HepG2 (cell line): ENCODE results near the gene INO80C. TPM values are rescaled to one million over a fixed set of nuclear protein-coding genes. Genes with fewer than 3 reads are reported as not detected.

ENCODE experiments used
- ARHGAP35 ChIP-seq: sonication (generic); formaldehyde crosslinking; IDR thresholded peaks from 2 replicates; pipeline ENCODE4 v1.9.0; 2022; ENCODE audit warnings: mild to moderate bottlenecking, inconsistent platforms, moderate library complexity, missing genetic modification reagents, borderline replicate concordance
- BATF2 ChIP-seq: sonication (generic); formaldehyde crosslinking; IDR thresholded peaks from 2 replicates; pipeline ENCODE4 v1.8.0; 2022; ENCODE audit warnings: mild to moderate bottlenecking, missing genetic modification reagents, moderate library complexity
- CEBPZ ChIP-seq: IDR thresholded peaks from 2 replicates; pipeline ENCODE4 v1.6.1; 2012; ENCODE audit warnings: low read length, improper control_type of control experiment
- CREBL2 ChIP-seq: sonication (generic); formaldehyde crosslinking; IDR thresholded peaks from 2 replicates; pipeline ENCODE4 v1.8.1; 2023; ENCODE audit warnings: missing genetic modification reagents, mild to moderate bottlenecking, borderline replicate concordance
- ERF ChIP-seq: IDR thresholded peaks from 2 replicates; pipeline ENCODE4 v1.6.1; 2018; ENCODE audit warnings: missing biosample characterization, missing genetic modification reagents
- GRHL1 ChIP-seq: sonication (generic); formaldehyde crosslinking; conservative IDR thresholded peaks from 2 replicates; pipeline ENCODE4 v1.8.0; 2022; ENCODE audit warnings: missing genetic modification reagents
- KDM1A ChIP-seq: IDR thresholded peaks from 2 replicates; pipeline ENCODE4 v1.6.1; 2016; ENCODE audit warnings: missing compliant biosample characterization
- MLX ChIP-seq: IDR thresholded peaks from 2 replicates; pipeline ENCODE4 v1.6.1; 2016
- NFE2L2 ChIP-seq: fragments of 150-350 bp; IDR thresholded peaks from 2 replicates; pipeline ENCODE4 v1.6.1; 2014; ENCODE audit warnings: low read length
- SNAPC4 ChIP-seq: sonication (generic); formaldehyde crosslinking; IDR thresholded peaks from 2 replicates; pipeline ENCODE4 v1.4.0; 2020; ENCODE audit warnings: mild to moderate bottlenecking, missing genetic modification reagents
- ZEB1 ChIP-seq: IDR thresholded peaks from 2 replicates; pipeline ENCODE4 v1.6.1; 2012; ENCODE audit warnings: mild to moderate bottlenecking, low read depth, inconsistent platforms; ENCODE audit not compliant: insufficient replicate concordance
- ZNF180 ChIP-seq: sonication (generic); formaldehyde crosslinking; IDR thresholded peaks from 2 replicates; pipeline ENCODE4 v1.4.0; 2020; ENCODE audit warnings: low read depth, missing genetic modification reagents, borderline replicate concordance
- ZNF431 ChIP-seq: sonication (generic); formaldehyde crosslinking; IDR thresholded peaks from 2 replicates; pipeline ENCODE4 v1.9.0; 2022; ENCODE audit warnings: missing genetic modification reagents, low read depth, mild to moderate bottlenecking, borderline replicate concordance
- ZNF441 ChIP-seq: sonication (generic); formaldehyde crosslinking; IDR thresholded peaks from 2 replicates; pipeline ENCODE4 v1.7.0; 2021; ENCODE audit warnings: missing genetic modification reagents, borderline replicate concordance
- ZNF577 ChIP-seq: sonication (generic); formaldehyde crosslinking; IDR thresholded peaks from 2 replicates; pipeline ENCODE4 v1.4.0; 2020; ENCODE audit warnings: mild to moderate bottlenecking, low read depth, missing genetic modification reagents, borderline replicate concordance
- ZNF672 ChIP-seq: sonication (generic); formaldehyde crosslinking; IDR thresholded peaks from 2 replicates; pipeline ENCODE4 v1.8.1; 2022; ENCODE audit warnings: missing genetic modification reagents
- ZSCAN30 ChIP-seq: sonication (generic); formaldehyde crosslinking; IDR thresholded peaks from 2 replicates; pipeline ENCODE4 v1.5.0; 2020; ENCODE audit warnings: mild to moderate bottlenecking, missing genetic modification reagents
- polyA plus RNA-seq, 8 experiments: library from polyadenylated mRNA; depleted of rRNA in 3 of 8; stranded (reverse) in 7 of 8; unstranded in 1 of 8; fragments of >200 nt; fragmentation: Illumina TruSeq in 4 of 8; extraction: Trizol in 4 of 8; gene quantifications; 2 replicates each; pipeline versions ENCODE4 v1.2.1 to v1.2.3, GENCODE V29; 2011 to 2016; ENCODE audit warnings: low read depth in 4 of 8, missing spikeins in 1 of 8, mixed read lengths in 1 of 8; ENCODE audit not compliant: insufficient read depth in 1 of 8
- total RNA-seq, 5 experiments: library from RNA; depleted of rRNA; stranded (reverse); fragments of >200 nt; fragmentation: Illumina TruSeq; extraction: Trizol; gene quantifications; 2 replicates each; pipeline ENCODE4 v1.2.3, GENCODE V29; 2016; ENCODE audit warnings: low read depth in 1 of 5

The INO80C gene
- total and polyA plus RNA-seq, 2 of the 13 experiments (the other 11 are each of a cell fraction or from before 2014, with no cell fraction given) = 8.2 to 15.4 TPM

GRCh38 chr18:35458677-35459441, 38.9 kb downstream of the INO80C start (continued):
- 0 out of 2 replicates have a peak, but pooled peaks have one; percentile 38 for TF ChIP-seq ZNF441
- no peak for TF ChIP-seq BATF2 (CRISPR knock-in tag)
- TF ChIP-seq ZEB1 = no peak
- TF ChIP-seq ZNF577 (CRISPR knock-in tag) = no peak
- TF ChIP-seq CREBL2 (CRISPR knock-in tag) = no peak
- TF ChIP-seq ZNF180 (CRISPR knock-in tag) = no peak
- TF ChIP-seq SNAPC4 (CRISPR knock-in tag) = no peak
- TF ChIP-seq MLX (CRISPR knock-in tag) = no peak
- TF ChIP-seq GRHL1 (CRISPR knock-in tag) = no peak
- no peak for TF ChIP-seq ZSCAN30 (CRISPR knock-in tag)
- peak; percentile 46; the same call in 1 of the 2 replicates for TF ChIP-seq ERF (CRISPR knock-in tag)
- no peak for TF ChIP-seq NFE2L2
- TF ChIP-seq ZNF672 (CRISPR knock-in tag) = no peak
- no peak; the same call in 1 of the 2 replicates for TF ChIP-seq ZNF431 (CRISPR knock-in tag)
- TF ChIP-seq ARHGAP35 (CRISPR knock-in tag) = no peak
- TF ChIP-seq CEBPZ = no peak
- TF ChIP-seq KDM1A (CRISPR knock-in tag) = peak; percentile 85
